IMR-90 (cell line): Measurements from ENCODE around the gene TMEM143.

Experiments
- CEBPB ChIP-seq: IDR thresholded peaks from 2 replicates; pipeline ENCODE4 v1.6.1; 2012; ENCODE audit warnings: low read depth, low read length, improper control_type of control experiment
- CHD1 ChIP-seq: IDR thresholded peaks from 2 replicates; pipeline ENCODE4 v1.6.1; 2012; ENCODE audit warnings: low read depth, low read length, improper control_type of control experiment
- MAFK ChIP-seq: IDR thresholded peaks from 2 replicates; pipeline ENCODE4 v1.6.1; 2012; ENCODE audit warnings: low read depth, low read length, improper control_type of control experiment
- MXI1 ChIP-seq: IDR thresholded peaks from 2 replicates; pipeline ENCODE4 v1.6.1; 2012; ENCODE audit warnings: low read depth, mild to moderate bottlenecking, low read length, moderate library complexity, borderline replicate concordance
- RFX5 ChIP-seq: IDR thresholded peaks from 2 replicates; pipeline ENCODE4 v1.8.0; 2012; ENCODE audit warnings: low read depth, mild to moderate bottlenecking, low read length, moderate library complexity
- SMC3 ChIP-seq: fragments of 150-350 bp; IDR thresholded peaks from 2 replicates; pipeline ENCODE4 v1.6.1; 2016; ENCODE audit warnings: low read depth, mild to moderate bottlenecking, antibody characterized with exemption, low read length, moderate library complexity
- TF ChIP-seq, protein P1 (sequence below): conservative IDR thresholded peaks from 2 replicates; pipeline ENCODE4 v1.5.1; 2012; ENCODE audit warnings: mild to moderate bottlenecking, low read depth, low read length, improper control_type of control experiment
- TF ChIP-seq, protein P2 (sequence below): fragments of 150-350 bp; IDR thresholded peaks from 2 replicates; pipeline ENCODE4 v1.6.1; 2017; ENCODE audit warnings: mild to moderate bottlenecking, antibody characterized with exemption, low read length, low read depth

- TF ChIP-seq CHD1 (no peak), MAFK (no peak), SMC3 (no peak), CEBPB (no peak; the same call in 1 of the 2 replicates), MXI1 (no peak), RFX5 (no peak)
- TF ChIP-seq, protein P1, sequence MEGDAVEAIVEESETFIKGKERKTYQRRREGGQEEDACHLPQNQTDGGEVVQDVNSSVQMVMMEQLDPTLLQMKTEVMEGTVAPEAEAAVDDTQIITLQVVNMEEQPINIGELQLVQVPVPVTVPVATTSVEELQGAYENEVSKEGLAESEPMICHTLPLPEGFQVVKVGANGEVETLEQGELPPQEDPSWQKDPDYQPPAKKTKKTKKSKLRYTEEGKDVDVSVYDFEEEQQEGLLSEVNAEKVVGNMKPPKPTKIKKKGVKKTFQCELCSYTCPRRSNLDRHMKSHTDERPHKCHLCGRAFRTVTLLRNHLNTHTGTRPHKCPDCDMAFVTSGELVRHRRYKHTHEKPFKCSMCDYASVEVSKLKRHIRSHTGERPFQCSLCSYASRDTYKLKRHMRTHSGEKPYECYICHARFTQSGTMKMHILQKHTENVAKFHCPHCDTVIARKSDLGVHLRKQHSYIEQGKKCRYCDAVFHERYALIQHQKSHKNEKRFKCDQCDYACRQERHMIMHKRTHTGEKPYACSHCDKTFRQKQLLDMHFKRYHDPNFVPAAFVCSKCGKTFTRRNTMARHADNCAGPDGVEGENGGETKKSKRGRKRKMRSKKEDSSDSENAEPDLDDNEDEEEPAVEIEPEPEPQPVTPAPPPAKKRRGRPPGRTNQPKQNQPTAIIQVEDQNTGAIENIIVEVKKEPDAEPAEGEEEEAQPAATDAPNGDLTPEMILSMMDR = no peak
- TF ChIP-seq, protein P2, sequence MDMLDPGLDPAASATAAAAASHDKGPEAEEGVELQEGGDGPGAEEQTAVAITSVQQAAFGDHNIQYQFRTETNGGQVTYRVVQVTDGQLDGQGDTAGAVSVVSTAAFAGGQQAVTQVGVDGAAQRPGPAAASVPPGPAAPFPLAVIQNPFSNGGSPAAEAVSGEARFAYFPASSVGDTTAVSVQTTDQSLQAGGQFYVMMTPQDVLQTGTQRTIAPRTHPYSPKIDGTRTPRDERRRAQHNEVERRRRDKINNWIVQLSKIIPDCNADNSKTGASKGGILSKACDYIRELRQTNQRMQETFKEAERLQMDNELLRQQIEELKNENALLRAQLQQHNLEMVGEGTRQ = no peak
Observed at GRCh38 chr19:48346191-48346590, 17.5 kb downstream of the TMEM143 start.
